CD4-positive, alpha-beta T cell treated with Interleukin-4 for 4 hours (primary cell): Measurements from ENCODE around the gene NKPD1.
A peak's percentile ranks its signal among the peaks of the same experiment; 100 is the strongest.

Source experiments
- DNase-seq: peaks from one replicate; pipeline ENCODE4 v3.0.0-alpha.2; 2020

The NKPD1 gene

GRCh38 chr19:45172173-45172572, 11.4 kb upstream of the NKPD1 start:
- DNase-seq: peak; percentile 40

GRCh38 chr19:45171211-45171623, 10.4 kb upstream of the NKPD1 start:
- DNase-seq: peak; percentile 79

GRCh38 chr19:45170146-45171106, 9.6 kb upstream of the NKPD1 start:
- no peak for DNase-seq

GRCh38 chr19:45169602-45170001, 8.8 kb upstream of the NKPD1 start:
- DNase-seq: no peak

GRCh38 chr19:45168767-45169351, 8.1 kb upstream of the NKPD1 start:
- no peak for DNase-seq

GRCh38 chr19:45166723-45167252, 6.0 kb upstream of the NKPD1 start:
- no peak for DNase-seq

- DNase-seq: peak; percentile 60
Observed at GRCh38 chr19:45164577-45165335, 4.0 kb upstream of the NKPD1 start.

- no peak for DNase-seq
Observed at GRCh38 chr19:45163751-45164460, 3.1 kb upstream of the NKPD1 start.

- no peak for DNase-seq
Observed at GRCh38 chr19:45163156-45163555, 2.4 kb upstream of the NKPD1 start.

- no peak for DNase-seq
Observed at GRCh38 chr19:45162608-45163143, 1.9 kb upstream of the NKPD1 start.

- no peak for DNase-seq
Observed at GRCh38 chr19:45161738-45162607, 1.2 kb upstream of the NKPD1 start.

- DNase-seq: no peak
Observed at GRCh38 chr19:45159971-45160324, 834 bp downstream of the NKPD1 start.

GRCh38 chr19:45159210-45159970, 1.4 kb downstream of the NKPD1 start:
- no peak for DNase-seq

GRCh38 chr19:45158503-45159209, 2.1 kb downstream of the NKPD1 start:
- no peak for DNase-seq

GRCh38 chr19:45156751-45157150, 4.0 kb downstream of the NKPD1 start:
- no peak for DNase-seq

- DNase-seq: no peak
Observed at GRCh38 chr19:45156011-45156630, 4.7 kb downstream of the NKPD1 start.

GRCh38 chr19:45154064-45154827, 6.5 kb downstream of the NKPD1 start:
- DNase-seq: no peak

GRCh38 chr19:45153339-45154063, 7.3 kb downstream of the NKPD1 start:
- DNase-seq: no peak
